HepG2 (cell line): Measurements from ENCODE around the gene MPST. TPM values are rescaled to one million over a fixed set of nuclear protein-coding genes. Genes with fewer than 3 reads are reported as not detected.

ENCODE experiments used
- LCORL ChIP-seq, 2 experiments: fragments of 450-650 bp in 1 of 2; sonication (generic) in 1 of 2; formaldehyde crosslinking in 1 of 2; IDR thresholded peaks; 2 replicates each; pipeline versions ENCODE4 v1.5.0 to v1.6.1; 2017 to 2020; ENCODE audit warnings: antibody characterized with exemption in 1 of 2, missing genetic modification reagents in 1 of 2
- MXI1 ChIP-seq: IDR thresholded peaks from 3 replicates; pipeline ENCODE4 v1.6.1; 2012; ENCODE audit warnings: low read depth, low read length, inconsistent platforms, borderline replicate concordance
- PATZ1 ChIP-seq: sonication (generic); formaldehyde crosslinking; IDR thresholded peaks from 2 replicates; pipeline ENCODE4 v1.4.0; 2020; ENCODE audit warnings: missing genetic modification reagents
- PTBP1 ChIP-seq: fragments of 200-400 bp; formaldehyde crosslinking; IDR thresholded peaks from 2 replicates; pipeline ENCODE4 v1.6.1; 2018; ENCODE audit warnings: low read length, low read depth; ENCODE audit not compliant: poor library complexity, severe bottlenecking
- RARA ChIP-seq: IDR thresholded peaks from 2 replicates; pipeline ENCODE4 v1.6.1; 2016; ENCODE audit warnings: missing genetic modification reagents, missing compliant biosample characterization
- RFXANK ChIP-seq: IDR thresholded peaks from 2 replicates; pipeline ENCODE4 v1.6.1; 2016
- SNRNP70 ChIP-seq: fragments of 200-400 bp; formaldehyde crosslinking; IDR thresholded peaks from 2 replicates; pipeline ENCODE4 v1.6.1; 2017; ENCODE audit warnings: mild to moderate bottlenecking, low read depth, low read length, moderate library complexity
- SRSF9 ChIP-seq: fragments of 200-400 bp; formaldehyde crosslinking; IDR thresholded peaks from 2 replicates; pipeline ENCODE4 v1.6.1; 2018; ENCODE audit warnings: borderline replicate concordance, mild to moderate bottlenecking, low read depth, low read length; ENCODE audit not compliant: insufficient read depth, poor library complexity, severe bottlenecking
- YEATS4 ChIP-seq: sonication (generic); formaldehyde crosslinking; IDR thresholded peaks from 2 replicates; pipeline ENCODE4 v1.4.0; 2020; ENCODE audit warnings: missing genetic modification reagents, borderline replicate concordance
- ZBTB38 ChIP-seq: sonication (generic); formaldehyde crosslinking; IDR thresholded peaks from 2 replicates; pipeline ENCODE4 v1.5.1; 2020; ENCODE audit warnings: mild to moderate bottlenecking, missing genetic modification reagents
- ZFX ChIP-seq: sonication (generic); formaldehyde crosslinking; IDR thresholded peaks from 2 replicates; pipeline ENCODE4 v1.4.0; 2020; ENCODE audit warnings: mild to moderate bottlenecking, low read depth, missing genetic modification reagents, moderate library complexity
- ZNF180 ChIP-seq: sonication (generic); formaldehyde crosslinking; IDR thresholded peaks from 2 replicates; pipeline ENCODE4 v1.4.0; 2020; ENCODE audit warnings: low read depth, missing genetic modification reagents, borderline replicate concordance
- ZNF30 ChIP-seq: sonication (generic); formaldehyde crosslinking; IDR thresholded peaks from 2 replicates; pipeline ENCODE4 v1.5.0; 2020; ENCODE audit warnings: mild to moderate bottlenecking, missing genetic modification reagents
- ZNF34 ChIP-seq: sonication (generic); formaldehyde crosslinking; IDR thresholded peaks from 2 replicates; pipeline ENCODE4 v1.4.0; 2020; ENCODE audit warnings: mild to moderate bottlenecking, missing genetic modification reagents, borderline replicate concordance
- ZNF501 ChIP-seq: sonication (generic); formaldehyde crosslinking; IDR thresholded peaks from 2 replicates; pipeline ENCODE4 v1.5.1; 2020; ENCODE audit warnings: mild to moderate bottlenecking, moderate library complexity, missing genetic modification reagents
- ZNF547 ChIP-seq: sonication (generic); formaldehyde crosslinking; IDR thresholded peaks from 2 replicates; pipeline ENCODE4 v1.5.1; 2020; ENCODE audit warnings: mild to moderate bottlenecking, missing genetic modification reagents
- ZNF549 ChIP-seq: sonication (generic); formaldehyde crosslinking; IDR thresholded peaks from 2 replicates; pipeline ENCODE4 v1.5.0; 2020; ENCODE audit warnings: missing genetic modification reagents
- ZNF878 ChIP-seq: sonication (generic); formaldehyde crosslinking; IDR thresholded peaks from 2 replicates; pipeline ENCODE4 v1.8.1; 2023; ENCODE audit warnings: mild to moderate bottlenecking, missing genetic modification reagents, moderate library complexity
- polyA plus RNA-seq, 8 experiments: library from polyadenylated mRNA; depleted of rRNA in 3 of 8; stranded (reverse) in 7 of 8; unstranded in 1 of 8; fragments of >200 nt; fragmentation: Illumina TruSeq in 4 of 8; extraction: Trizol in 4 of 8; gene quantifications; 2 replicates each; pipeline versions ENCODE4 v1.2.1 to v1.2.3, GENCODE V29; 2011 to 2016; ENCODE audit warnings: low read depth in 4 of 8, missing spikeins in 1 of 8, mixed read lengths in 1 of 8; ENCODE audit not compliant: insufficient read depth in 1 of 8
- total RNA-seq, 5 experiments: library from RNA; depleted of rRNA; stranded (reverse); fragments of >200 nt; fragmentation: Illumina TruSeq; extraction: Trizol; gene quantifications; 2 replicates each; pipeline ENCODE4 v1.2.3, GENCODE V29; 2016; ENCODE audit warnings: low read depth in 1 of 5
- TF ChIP-seq, protein P1 (sequence below): sonication (generic); formaldehyde crosslinking; IDR thresholded peaks from 2 replicates; pipeline ENCODE4 v1.4.0; 2020; ENCODE audit warnings: missing genetic modification reagents, borderline replicate concordance
- TF ChIP-seq, protein P2 (sequence below): sonication (generic); formaldehyde crosslinking; IDR thresholded peaks from 2 replicates; pipeline ENCODE4 v1.5.1; 2020; ENCODE audit warnings: missing genetic modification reagents, mild to moderate bottlenecking, borderline replicate concordance

Gene MPST
- total and polyA plus RNA-seq, 2 of the 13 experiments (the other 11 are each of a cell fraction or from before 2014, with no cell fraction given): 133 to 141 TPM

DNA sequence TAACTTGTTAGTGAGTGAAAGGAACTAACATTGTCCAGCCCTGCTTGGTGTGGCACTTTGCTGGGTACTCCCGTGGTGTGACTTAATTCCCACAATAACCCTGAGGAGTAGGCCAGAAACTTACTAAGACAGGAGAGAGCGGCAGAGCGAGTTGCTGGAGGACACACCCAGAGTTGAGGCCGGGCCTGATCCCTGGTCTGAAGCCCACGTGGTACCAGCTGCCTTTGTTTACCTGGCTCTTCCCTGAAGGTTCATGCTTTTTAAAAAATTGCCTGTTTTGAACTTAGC, 594 bp downstream of the MPST start (continued):
- TF ChIP-seq ZBTB38 (CRISPR knock-in tag) (0 out of 2 replicates have a peak, but pooled peaks have one; percentile 3), MXI1 (peak; percentile 28; the same call in 1 of the 3 replicates), SNRNP70 (no peak), PTBP1 (no peak), RARA (CRISPR knock-in tag) (peak; percentile 5; the same call in 1 of the 2 replicates), LCORL (IDR thresholded peaks at IDR 0.05) (no peak), LCORL (CRISPR knock-in tag; IDR thresholded peaks at IDR 0.05) (no peak), RFXANK (CRISPR knock-in tag) (no peak), ZNF30 (CRISPR knock-in tag) (no peak), ZNF549 (CRISPR knock-in tag) (no peak), YEATS4 (CRISPR knock-in tag) (peak; percentile 50; the same call in 1 of the 2 replicates), ZNF180 (CRISPR knock-in tag) (no peak), ZNF547 (CRISPR knock-in tag) (no peak), PATZ1 (0 out of 2 replicates have a peak, but pooled peaks have one; percentile 6), ZNF501 (CRISPR knock-in tag) (peak; percentile 59; the same call in 1 of the 2 replicates), ZNF878 (0 out of 2 replicates have a peak, but pooled peaks have one; percentile 33), ZFX (CRISPR knock-in tag) (peak; percentile 71), ZNF34 (CRISPR knock-in tag) (no peak), SRSF9 (no peak)
- TF ChIP-seq, protein P1, sequence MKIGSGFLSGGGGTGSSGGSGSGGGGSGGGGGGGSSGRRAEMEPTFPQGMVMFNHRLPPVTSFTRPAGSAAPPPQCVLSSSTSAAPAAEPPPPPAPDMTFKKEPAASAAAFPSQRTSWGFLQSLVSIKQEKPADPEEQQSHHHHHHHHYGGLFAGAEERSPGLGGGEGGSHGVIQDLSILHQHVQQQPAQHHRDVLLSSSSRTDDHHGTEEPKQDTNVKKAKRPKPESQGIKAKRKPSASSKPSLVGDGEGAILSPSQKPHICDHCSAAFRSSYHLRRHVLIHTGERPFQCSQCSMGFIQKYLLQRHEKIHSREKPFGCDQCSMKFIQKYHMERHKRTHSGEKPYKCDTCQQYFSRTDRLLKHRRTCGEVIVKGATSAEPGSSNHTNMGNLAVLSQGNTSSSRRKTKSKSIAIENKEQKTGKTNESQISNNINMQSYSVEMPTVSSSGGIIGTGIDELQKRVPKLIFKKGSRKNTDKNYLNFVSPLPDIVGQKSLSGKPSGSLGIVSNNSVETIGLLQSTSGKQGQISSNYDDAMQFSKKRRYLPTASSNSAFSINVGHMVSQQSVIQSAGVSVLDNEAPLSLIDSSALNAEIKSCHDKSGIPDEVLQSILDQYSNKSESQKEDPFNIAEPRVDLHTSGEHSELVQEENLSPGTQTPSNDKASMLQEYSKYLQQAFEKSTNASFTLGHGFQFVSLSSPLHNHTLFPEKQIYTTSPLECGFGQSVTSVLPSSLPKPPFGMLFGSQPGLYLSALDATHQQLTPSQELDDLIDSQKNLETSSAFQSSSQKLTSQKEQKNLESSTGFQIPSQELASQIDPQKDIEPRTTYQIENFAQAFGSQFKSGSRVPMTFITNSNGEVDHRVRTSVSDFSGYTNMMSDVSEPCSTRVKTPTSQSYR (CRISPR knock-in tag): no peak
- TF ChIP-seq, protein P2, sequence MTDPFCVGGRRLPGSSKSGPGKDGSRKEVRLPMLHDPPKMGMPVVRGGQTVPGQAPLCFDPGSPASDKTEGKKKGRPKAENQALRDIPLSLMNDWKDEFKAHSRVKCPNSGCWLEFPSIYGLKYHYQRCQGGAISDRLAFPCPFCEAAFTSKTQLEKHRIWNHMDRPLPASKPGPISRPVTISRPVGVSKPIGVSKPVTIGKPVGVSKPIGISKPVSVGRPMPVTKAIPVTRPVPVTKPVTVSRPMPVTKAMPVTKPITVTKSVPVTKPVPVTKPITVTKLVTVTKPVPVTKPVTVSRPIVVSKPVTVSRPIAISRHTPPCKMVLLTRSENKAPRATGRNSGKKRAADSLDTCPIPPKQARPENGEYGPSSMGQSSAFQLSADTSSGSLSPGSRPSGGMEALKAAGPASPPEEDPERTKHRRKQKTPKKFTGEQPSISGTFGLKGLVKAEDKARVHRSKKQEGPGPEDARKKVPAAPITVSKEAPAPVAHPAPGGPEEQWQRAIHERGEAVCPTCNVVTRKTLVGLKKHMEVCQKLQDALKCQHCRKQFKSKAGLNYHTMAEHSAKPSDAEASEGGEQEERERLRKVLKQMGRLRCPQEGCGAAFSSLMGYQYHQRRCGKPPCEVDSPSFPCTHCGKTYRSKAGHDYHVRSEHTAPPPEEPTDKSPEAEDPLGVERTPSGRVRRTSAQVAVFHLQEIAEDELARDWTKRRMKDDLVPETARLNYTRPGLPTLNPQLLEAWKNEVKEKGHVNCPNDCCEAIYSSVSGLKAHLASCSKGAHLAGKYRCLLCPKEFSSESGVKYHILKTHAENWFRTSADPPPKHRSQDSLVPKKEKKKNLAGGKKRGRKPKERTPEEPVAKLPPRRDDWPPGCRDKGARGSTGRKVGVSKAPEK (CRISPR knock-in tag): no peak
